Upper lobe of right lung (tissue), 1 donor: ENCODE data around the gene DPYSL3. TPM values are rescaled to one million over a fixed set of nuclear protein-coding genes. Genes with fewer than 3 reads are reported as not detected.

Source experiments
- ATAC-seq: fragments of 200-7000 bp; cut with Tn5 transposase; one replicate; pipeline ENCODE4 v1.9.1; 2020; ENCODE audit warnings: mild to moderate bottlenecking, moderate library complexity
- DNase-seq: peaks from one replicate; pipeline ENCODE4 v3.0.0-alpha.2; 2020
- H3K27ac ChIP-seq: fragments of 200-600 bp; one replicate; pipeline ENCODE4 v1.8.0; 2022
- H3K27me3 ChIP-seq: fragments of 200-600 bp; one replicate; pipeline ENCODE4 v1.8.0; 2022; ENCODE audit warnings: mild to moderate bottlenecking
- H3K36me3 ChIP-seq: fragments of 200-600 bp; one replicate; pipeline ENCODE4 v1.8.0; 2022
- H3K4me1 ChIP-seq: fragments of 200-600 bp; one replicate; pipeline ENCODE4 v1.8.0; 2022
- H3K4me3 ChIP-seq: fragments of 200-600 bp; one replicate; pipeline ENCODE4 v1.8.0; 2022; ENCODE audit warnings: mild to moderate bottlenecking
- H3K9me3 ChIP-seq: fragments of 200-600 bp; one replicate; pipeline ENCODE4 v1.8.0; 2022
- intact Hi-C: fragments of 100-400 bp; cut with DNase I; formaldehyde crosslinking; loops from one replicate; pipeline ENCODE4 v1.11.0; 2022
- total RNA-seq: library from RNA; stranded (reverse); fragmentation: NEBNext Ultra II Directional; extraction: Animal tissue kit (Norgen Biotek cat#: 25700); gene quantifications from one replicate; pipeline ENCODE4 v1.2.1, GENCODE V29; 2021
- TF ChIP-seq, protein P1 (sequence below): fragments of 200-600 bp; IDR thresholded peaks from one replicate; pipeline ENCODE4 v1.8.0; 2022; ENCODE audit warnings: antibody characterized with exemption
- donor health status: DM: no; HTN: yes; CAD: no; lungs with severe emphysema.

DPYSL3 gene
- total RNA-seq, 1 donor from 2014 or later = 52.8 TPM

DNA sequence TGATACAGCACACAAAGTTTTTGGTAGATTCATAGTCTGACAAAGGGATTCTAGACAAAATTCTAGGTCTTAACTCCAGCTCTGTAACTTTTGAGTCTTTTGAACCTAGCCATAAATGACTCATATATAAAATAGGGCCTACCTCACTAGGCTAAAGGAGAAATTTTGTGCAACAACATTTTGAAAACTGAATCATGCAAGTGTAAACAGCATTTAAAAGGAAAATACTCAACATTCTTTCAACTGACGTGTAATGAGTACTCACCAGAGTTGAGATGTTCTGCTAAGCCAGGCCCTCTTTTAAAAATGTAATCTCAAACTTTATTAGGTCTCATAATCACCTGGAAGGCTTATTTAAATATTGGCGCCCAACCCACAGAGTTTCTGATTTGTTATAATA, 161.8 kb downstream of the DPYSL3 start:
- Histone ChIP-seq H3K27me3 (no peaks in the 10 kb centered on the region), H3K36me3 (no peaks in the 10 kb centered on the region), H3K27ac (no peak overlapping the region), H3K4me3 (no peak overlapping the region), H3K9me3 (no peaks in the 10 kb centered on the region), H3K4me1 (no peaks in the 10 kb centered on the region)
- peak; percentile 58 for ATAC-seq
- intact Hi-C loops = no loop called here
- no peak for DNase-seq
- TF ChIP-seq, protein P1, sequence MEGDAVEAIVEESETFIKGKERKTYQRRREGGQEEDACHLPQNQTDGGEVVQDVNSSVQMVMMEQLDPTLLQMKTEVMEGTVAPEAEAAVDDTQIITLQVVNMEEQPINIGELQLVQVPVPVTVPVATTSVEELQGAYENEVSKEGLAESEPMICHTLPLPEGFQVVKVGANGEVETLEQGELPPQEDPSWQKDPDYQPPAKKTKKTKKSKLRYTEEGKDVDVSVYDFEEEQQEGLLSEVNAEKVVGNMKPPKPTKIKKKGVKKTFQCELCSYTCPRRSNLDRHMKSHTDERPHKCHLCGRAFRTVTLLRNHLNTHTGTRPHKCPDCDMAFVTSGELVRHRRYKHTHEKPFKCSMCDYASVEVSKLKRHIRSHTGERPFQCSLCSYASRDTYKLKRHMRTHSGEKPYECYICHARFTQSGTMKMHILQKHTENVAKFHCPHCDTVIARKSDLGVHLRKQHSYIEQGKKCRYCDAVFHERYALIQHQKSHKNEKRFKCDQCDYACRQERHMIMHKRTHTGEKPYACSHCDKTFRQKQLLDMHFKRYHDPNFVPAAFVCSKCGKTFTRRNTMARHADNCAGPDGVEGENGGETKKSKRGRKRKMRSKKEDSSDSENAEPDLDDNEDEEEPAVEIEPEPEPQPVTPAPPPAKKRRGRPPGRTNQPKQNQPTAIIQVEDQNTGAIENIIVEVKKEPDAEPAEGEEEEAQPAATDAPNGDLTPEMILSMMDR = no peak

DNA sequence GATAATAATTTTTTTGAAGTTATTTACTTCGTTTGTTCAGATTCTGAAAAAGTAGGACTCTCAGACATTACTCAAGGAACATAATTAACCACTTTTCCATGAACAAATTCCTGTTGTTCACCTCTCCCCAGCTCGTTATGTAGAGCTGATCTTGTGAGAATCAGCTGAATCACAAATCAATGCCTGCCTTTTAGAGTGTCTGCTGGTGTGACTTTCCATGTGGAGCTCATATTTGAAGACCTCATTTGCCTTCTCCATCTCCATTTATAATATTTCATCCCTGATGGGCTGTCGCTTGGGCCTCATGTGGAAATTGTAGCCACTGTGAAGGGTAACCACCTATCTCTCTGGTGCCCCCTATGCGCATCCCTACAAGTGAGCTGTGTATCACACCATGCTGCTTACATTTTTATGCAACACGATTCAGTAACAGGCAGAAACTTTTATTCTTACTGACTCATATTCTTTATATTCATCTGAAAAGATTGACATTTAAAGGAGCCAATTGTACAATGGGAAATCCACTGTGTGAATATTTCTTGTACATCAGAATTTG, 163.8 kb downstream of the DPYSL3 start:
- Histone ChIP-seq H3K4me3 (no peak overlapping the region), H3K27ac (no peak overlapping the region), H3K27me3 (no peaks in the 10 kb centered on the region), H3K9me3 (no peaks in the 10 kb centered on the region), H3K36me3 (no peaks in the 10 kb centered on the region), H3K4me1 (no peaks in the 10 kb centered on the region)
- DNase-seq (no peak), ATAC-seq (no peak)
- intact Hi-C loops = no loop called here
- TF ChIP-seq, protein P1 = no peak

DNA sequence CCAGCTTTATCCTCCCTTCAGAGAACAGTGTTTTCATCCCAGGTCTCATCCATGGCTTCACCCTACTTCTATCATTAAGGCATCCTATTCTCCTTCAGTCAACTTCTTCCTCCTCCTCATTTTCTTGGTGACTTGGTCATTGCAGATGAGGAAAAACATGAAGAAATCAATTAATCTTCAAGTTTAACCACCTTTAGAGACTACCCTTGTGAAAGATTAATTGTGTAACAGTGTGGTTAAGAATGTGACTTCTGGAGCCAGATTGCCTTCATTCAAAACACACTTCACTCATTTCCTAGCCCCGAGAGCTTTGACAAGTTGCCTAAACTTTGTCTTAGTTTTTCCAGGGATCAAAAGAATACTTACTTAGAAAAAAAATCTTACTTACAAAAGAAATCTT, 165.0 kb downstream of the DPYSL3 start:
- TF ChIP-seq, protein P1 = no peak
- ATAC-seq (peak; percentile 29), DNase-seq (no peak)
- no peaks in the 10 kb centered on the region for H3K36me3 ChIP-seq
- no peaks in the 10 kb centered on the region for H3K4me1 ChIP-seq
- no peaks in the 10 kb centered on the region for H3K27me3 ChIP-seq
- intact Hi-C loops = no loop called here
- H3K27ac ChIP-seq = no peak overlapping the region
- H3K9me3 ChIP-seq = no peaks in the 10 kb centered on the region
- no peak overlapping the region for H3K4me3 ChIP-seq

DNA sequence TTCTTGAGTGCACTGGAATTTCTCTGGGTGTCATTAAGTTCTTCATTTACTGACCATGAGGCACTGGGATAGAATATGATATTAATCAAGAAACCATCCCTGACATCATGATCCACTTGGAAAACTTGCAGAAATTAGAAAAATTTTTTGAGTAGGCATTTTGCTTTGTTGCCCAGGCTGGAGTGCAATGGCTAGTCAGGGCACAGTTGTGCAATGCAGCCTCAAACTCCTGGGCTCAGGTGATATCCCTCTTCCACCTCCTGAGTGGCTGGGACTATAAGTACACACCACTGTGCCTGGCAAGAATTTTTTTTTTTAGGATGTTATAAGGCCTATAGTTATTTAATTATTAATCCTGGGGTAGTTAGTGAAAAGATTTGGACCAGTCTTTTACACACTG, 168.5 kb downstream of the DPYSL3 start:
- intact Hi-C loops = no loop called here
- ATAC-seq = peak; percentile 74
- Histone ChIP-seq H3K36me3 (no peaks in the 10 kb centered on the region), H3K4me1 (no peaks in the 10 kb centered on the region), H3K27me3 (no peaks in the 10 kb centered on the region), H3K27ac (no peak overlapping the region), H3K9me3 (no peaks in the 10 kb centered on the region), H3K4me3 (no peak overlapping the region)
- DNase-seq = no peak
- TF ChIP-seq, protein P1 = no peak

DNA sequence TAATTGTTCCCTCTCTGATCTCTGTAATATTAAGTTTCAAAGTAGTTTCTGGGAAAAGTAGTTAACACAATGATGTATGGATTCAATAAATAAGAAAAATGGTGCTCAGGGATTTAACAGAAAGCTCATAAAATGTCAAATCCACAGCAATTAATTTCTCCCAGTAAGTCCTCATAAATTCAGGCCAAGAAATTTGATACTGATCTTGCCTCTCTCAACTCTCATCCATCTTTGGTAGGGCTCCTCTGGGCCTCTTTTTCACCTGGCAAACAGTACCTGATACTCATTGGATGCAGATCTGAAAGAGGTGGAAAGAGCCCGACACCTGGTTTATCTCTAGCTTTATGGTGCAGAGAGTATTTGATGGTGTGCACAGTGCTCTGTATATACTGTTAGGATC, 168.9 kb downstream of the DPYSL3 start:
- no peak for ATAC-seq
- H3K4me3 ChIP-seq = no peak overlapping the region
- no peak overlapping the region for H3K27ac ChIP-seq
- no peaks in the 10 kb centered on the region for H3K27me3 ChIP-seq
- no peaks in the 10 kb centered on the region for H3K4me1 ChIP-seq
- TF ChIP-seq, protein P1 = no peak
- intact Hi-C loops = no loop called here
- no peaks in the 10 kb centered on the region for H3K9me3 ChIP-seq
- DNase-seq = no peak
- H3K36me3 ChIP-seq = no peaks in the 10 kb centered on the region
